ENCODE measurements around the gene DFFB.
"Not testable (repeated sequence)": the region's sequence is repeated elsewhere in the genome, so short reads cannot be mapped to it uniquely, and the experiment has no call there.

DFFB gene, protein sequence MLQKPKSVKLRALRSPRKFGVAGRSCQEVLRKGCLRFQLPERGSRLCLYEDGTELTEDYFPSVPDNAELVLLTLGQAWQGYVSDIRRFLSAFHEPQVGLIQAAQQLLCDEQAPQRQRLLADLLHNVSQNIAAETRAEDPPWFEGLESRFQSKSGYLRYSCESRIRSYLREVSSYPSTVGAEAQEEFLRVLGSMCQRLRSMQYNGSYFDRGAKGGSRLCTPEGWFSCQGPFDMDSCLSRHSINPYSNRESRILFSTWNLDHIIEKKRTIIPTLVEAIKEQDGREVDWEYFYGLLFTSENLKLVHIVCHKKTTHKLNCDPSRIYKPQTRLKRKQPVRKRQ

DNA sequence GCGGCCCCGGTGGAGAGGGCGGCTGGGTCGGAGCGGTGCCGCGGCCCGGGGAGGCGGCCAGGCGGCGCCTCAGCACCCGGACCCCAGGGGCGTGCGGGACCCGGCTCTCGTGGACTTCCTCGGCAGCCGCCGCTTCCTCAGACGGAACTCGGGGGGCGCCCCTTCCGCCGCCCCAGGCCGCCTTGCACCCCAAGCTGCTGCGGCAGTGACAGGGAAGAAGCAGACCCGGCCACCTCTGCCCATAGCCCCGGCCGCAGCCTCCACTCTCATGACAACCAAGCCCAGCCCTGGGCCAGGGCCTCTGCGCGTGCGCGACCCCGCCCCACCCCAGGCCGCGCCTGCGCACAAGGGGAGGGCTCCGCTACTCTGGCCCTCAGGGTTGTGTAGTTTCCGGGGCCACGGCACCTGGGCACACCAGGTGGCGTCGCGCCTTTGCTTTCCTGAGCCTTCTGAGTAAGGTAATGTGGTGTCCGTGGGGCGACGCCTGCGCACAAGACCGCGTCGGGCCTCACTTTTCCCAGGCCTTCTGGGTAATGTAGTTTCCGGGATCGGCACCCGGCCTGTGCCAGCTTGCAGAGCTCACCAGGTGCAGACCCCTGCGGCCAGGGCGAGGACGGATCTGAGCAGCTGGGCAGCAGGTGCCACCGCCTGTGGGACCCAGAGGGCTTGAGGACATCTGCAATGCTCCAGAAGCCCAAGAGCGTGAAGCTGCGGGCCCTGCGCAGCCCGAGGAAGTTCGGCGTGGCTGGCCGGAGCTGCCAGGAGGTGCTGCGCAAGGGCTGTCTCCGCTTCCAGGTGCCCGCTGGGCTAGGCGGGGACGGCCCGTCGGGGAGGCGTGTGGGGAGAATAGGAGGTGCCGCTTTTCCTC, at the start of gene DFFB, which contains the start of gene CEP104:
TSS of gene DFFB (plus strand) at position 554 of the 868 bp plus-strand sequence. CDS start at position 682, 128 bp downstream.
TSS of gene CEP104 (minus strand) at position 289 of the 868 bp plus-strand sequence. CDS start 4,804 bp downstream, outside the sequence.
- DNase-seq (ENCODE audit: low read depth in 1 of 2, low spot score in 1 of 2) = peak; percentile 95 to 97

DNA sequence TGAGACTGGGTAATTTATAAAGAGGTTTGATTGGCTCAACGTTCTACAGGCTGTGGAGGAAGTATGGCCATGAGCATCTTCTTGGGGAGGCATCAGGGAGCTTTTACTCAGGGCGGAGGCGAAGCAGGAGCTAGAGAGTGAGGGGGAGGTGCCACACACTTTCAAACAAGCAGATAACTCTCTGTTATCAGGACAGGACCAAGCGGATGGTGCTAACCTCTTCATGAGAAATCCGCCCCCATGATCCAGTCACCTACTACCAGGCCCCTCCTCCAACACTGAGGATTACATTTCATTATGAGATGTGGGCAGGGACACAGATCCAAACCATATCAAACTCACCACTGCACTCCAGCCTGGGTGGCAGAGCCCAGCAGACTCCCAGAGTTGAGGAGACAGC, 49.5 kb upstream of the DFFB start:
- no peak for DNase-seq (ENCODE audit: low read depth in 1 of 2, low spot score in 1 of 2)

DNA sequence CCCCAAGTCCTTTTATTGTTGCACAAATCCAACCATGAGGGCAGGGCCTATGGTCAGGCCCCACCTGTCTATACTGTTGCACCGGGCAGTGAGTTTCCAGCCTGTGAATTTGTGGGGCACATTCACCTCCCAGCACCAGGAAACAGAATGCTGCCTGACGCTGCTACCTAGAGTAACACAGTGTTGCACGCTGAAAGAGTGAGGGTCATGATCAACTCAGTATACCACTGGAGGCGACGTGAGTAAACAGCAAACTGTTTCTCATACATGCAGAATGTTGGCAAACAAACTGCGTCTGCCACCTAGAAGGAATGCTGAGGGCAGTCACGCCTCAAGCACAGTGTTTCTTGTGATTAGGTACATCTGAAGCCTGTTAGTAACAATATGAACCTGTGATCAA, 47.6 kb upstream of the DFFB start:
- DNase-seq (ENCODE audit: low read depth in 1 of 2, low spot score in 1 of 2) = no peak

DNA sequence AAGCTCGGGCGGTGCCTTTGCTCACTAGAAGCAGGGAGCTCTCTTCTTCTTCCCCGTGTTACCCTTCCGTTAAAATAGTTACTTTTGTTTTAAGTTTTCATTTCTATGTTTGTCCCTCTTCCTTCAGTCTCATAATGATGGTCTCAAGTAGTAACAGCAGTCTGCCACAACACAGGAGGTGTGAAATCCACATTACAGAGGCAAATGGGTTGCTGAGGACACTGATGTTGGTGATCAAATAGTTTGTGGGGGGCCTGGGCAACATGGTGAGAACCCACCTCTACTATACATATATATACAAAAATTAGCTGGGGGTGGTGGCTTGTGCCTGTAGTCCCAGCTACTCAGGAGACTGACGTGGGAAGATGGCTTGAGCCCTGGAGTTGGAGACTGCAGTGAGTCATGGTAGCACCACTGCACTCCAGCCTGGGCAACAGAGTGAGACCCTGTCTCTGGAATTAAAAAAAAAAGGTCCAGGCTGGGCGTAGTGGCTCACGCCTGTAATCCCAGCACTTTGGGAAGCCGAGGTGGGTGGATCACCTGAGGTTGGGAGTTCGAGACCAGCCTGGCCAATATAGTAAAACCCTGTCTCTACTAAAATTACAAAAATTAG, 47.0 kb upstream of the DFFB start:
- not testable (repeated sequence) for DNase-seq (ENCODE audit: low read depth in 1 of 2, low spot score in 1 of 2)

DNA sequence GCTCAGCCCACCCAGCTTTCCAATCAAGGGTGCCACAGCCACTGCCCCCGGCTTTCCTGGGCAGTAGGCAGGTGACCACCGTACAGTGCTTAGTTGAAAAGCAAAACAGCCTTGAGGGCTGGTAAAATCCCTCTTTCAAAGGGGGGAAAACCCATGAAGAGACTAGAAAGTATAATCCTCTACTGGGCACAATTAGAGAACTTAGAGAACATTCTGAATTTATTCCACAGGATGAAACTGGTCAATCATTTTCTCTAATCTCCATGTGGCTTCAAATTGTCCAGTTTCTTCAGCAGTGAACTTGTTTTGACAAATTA, 45.7 kb upstream of the DFFB start:
- DNase-seq (ENCODE audit: low read depth in 1 of 2, low spot score in 1 of 2) = no peak

DNA sequence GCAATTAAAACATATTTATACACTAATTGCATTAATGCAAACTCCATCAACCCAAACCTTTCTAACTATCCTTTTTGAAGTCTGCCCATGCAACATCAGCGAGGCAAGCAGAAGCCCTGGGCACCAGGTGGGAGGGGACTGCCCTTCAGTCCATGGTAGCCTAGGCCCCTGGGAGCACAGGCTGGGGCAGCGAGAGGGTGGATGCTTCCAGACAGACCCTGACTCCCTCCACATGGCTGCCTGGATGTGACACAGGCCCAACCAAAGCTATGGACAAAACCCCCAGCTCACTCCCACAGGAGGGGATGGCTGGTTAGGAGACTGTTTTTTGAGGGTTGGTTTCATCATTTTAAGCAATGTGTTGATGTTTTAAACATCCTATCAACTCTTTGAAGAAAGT, 43.2 kb upstream of the DFFB start:
- no peak for DNase-seq (ENCODE audit: low read depth in 1 of 2, low spot score in 1 of 2)

DNA sequence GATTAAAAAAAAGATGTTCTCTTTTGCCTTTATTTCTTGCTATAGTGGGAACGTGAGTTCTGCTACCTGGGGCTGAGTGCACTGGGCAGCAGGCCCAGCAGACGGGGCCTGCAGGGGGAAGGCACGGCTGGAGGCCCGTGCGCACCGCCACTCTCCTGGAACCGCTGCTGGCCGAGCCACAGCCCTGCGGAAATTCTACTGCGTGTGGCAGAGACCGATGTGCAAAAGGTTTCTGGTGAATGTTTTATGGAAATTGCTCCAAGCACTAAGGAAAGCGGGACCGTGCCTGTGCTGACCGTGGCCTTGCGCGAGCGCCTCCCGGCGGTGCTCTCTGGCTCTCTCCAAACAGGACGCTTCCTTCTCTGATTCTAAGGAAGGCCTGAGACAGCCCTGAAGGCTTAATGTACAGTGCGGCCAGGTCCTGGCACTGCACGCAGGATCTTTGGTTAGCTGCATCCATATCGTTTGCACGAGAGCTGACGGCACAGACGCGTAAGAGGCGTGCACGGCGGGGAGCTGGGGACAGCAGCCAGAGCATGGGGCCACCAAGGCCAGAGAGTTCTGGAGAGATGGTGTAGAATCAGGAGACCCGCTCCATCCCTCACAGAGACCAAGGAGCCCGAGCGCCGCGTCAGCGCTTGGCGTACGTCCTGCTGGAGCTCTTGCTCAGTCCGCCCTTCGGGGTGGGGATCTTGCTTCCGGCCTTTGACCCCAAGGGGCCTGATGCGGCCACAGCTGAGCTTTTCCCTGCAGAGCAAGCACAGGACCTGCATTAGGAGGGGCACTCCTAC, 42.3 kb upstream of the DFFB start:
- no peak for DNase-seq (ENCODE audit: low read depth in 1 of 2, low spot score in 1 of 2)

DNA sequence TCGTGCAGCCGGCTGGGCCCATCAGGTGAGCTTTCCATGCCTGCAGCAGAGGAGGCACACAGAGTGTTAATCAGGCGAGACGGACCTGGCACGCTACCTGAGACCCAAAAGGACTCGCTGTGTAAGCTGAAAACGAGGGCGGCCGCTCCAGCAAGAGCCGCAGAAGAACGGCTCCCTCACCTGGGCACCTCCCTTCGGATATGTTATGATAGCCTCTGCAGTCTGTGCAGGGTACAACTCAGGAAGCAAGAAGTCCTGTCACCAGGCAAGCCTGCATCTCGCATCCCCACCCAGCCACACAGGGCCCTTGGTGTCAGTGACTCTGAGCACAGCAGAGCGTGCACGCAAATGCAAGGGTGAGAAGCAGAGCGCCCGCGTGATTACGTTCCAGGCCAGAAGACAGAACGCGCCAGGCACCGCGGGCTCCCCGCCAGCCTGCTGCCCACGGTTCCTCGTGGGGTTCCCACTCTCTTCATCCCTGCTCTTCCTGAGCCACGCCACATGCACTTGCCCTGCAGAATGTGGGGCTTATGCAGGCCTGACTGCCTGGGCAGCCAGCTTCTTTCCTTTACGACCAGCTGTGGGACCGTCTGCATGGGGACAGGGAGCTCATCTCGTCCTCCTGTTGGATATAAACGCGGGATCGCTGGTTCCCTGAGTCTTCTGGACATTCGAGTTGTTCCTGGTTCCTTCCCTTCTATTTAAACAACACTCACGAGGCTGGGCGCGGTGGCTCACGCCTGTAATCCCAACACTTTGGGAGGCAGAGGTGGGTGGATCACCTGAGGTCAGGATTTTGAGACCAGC, 40.7 kb upstream of the DFFB start:
- no peak for DNase-seq (ENCODE audit: low read depth in 1 of 2, low spot score in 1 of 2)

DNA sequence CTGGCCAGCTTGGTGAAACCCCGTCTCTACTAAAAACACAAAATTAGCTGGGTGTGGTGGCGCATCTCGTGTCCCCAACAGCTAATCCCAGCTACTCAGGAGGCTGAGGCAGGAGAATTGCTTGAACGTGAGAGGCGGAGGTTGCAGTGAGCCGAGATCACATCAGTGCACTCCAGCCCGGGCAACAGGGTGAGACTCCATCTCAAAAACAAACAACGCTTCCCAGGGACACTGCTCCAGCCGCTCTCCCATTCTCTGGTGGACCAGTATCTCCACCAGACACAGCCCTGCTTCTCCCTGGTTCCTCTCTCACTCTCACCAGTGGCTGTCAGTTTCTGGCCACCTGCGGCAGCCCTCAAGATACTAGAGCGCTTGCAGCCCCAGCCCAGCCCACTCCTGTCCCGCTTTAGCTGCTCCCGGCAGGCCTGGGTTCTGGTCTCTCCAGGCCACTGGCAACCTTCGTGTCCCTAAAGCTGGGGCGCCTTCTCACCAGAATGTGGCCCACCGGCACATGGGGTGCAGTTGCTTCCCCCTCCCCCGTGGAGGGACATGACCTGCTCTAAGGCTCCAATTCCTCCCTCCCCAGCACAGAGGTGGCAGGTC, 40.0 kb upstream of the DFFB start:
- DNase-seq (ENCODE audit: low read depth in 1 of 2, low spot score in 1 of 2) = no peak

DNA sequence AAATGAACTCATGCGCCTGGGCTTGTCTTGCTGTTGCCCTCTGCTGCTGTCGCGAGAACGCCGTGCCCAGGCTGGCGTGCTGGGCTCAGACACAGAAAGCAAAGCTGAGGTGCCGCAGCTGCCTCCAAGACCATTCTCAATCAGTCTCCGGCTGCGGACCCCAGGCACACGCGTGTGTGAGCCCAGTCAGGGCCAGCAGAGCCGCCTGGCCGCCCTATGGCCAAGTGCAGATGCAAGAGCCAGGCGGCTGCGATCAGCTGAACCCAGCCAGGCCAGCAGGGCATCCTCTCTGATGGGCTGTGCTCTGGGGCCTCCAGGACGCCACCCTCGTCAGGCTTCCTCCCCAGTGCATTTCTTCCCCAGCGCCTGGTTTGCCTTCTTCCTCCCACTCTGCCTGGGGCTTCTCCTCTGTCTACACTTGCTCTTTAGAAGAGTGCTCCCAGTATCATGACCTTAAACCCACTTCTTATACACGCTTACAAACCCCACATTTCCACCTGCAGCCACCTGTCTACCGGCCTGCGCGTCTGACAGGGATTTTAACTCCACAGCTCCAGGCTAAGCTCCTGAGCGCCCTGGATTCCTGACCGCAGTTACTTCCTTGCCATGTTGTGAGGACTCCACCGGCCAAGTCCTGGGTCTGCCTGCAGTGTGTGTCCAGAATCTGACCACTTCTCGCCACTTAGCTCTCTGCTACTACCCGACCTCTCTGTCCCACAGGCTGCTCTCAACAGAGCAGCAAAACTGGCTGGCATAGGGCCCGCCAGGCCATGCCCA, 39.3 kb upstream of the DFFB start:
- DNase-seq (ENCODE audit: low read depth in 1 of 2, low spot score in 1 of 2) = no peak

DNA sequence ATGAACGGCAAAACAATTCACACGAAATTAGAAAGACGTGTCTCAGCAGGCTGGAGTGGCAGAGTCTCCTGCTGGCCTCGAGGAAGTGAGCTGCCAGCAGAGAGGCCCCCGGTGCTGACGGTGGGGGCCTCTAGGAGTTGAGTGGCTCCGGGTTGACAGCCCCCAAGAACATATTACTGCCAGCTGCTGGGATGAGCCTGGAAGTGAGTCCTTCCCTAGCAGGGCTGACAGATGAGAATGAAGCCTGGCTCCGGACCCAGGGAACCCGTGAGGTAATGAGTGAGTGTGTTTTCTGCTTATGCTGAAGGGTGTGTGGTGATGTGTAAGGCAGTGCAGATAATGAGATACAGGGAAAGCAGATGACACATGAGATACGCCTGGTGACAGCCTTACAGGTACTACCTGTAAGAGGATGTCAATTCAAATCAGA, 37.5 kb upstream of the DFFB start:
- DNase-seq (ENCODE audit: low read depth in 1 of 2, low spot score in 1 of 2) = no peak

DNA sequence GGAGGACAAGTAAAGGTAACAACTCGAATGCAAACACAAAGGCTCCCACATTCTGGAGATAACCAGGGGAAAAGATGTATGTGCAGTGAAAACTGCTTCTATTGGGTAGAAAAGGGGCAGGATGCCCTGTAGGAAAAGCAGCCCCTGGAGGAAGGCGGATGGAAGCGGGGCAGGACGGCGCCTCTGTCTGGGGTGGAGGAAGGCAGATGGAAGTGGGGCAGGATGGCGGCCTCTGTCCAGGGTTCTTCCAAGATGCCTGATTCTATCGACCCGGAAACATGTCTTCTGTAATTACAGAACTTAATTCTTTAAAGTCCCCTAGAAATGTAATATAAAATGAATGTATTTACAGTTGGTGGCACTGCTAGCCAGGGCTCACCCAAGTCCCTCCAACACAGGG, 37.0 kb upstream of the DFFB start:
- no peak for DNase-seq (ENCODE audit: low read depth in 1 of 2, low spot score in 1 of 2)

DNA sequence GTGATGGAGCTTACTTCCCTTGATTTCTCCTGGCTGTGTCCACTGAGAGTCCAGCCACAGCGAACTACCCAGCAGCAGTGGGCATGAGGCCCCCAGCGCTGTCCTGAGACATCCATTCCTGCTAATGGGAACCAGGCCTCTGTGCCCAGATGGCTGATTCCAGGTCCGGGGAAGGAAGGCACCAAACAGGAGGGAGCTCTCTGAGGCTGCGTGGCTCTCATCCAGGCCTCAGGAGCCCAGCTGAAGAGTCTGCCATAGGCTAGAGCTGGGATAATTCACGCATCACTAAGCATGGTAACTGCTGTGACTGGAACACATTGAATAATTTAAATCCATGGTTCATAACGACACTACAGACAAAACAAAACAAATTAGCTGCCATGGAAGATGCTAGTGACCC, 36.3 kb upstream of the DFFB start:
- no peak for DNase-seq (ENCODE audit: low read depth in 1 of 2, low spot score in 1 of 2)

DNA sequence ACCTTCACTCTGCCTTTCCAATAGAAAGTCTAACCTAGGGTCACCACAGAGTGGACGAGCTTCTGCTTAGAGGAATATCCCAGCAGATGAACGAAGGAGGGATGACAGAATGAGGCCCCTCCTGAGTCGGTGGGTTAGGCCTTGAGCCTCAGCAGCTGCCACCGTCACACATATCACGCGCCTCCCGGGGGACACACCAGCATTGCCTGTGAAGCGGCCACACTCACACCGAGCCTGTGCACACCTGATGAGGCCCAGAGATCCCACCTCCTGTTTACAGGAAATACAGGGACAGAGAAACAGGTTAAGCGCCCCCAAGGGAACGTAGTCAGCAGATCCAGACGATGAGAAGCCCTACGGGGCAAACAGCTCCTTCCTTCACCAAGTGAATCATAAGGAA, 35.8 kb upstream of the DFFB start:
- no peak for DNase-seq (ENCODE audit: low read depth in 1 of 2, low spot score in 1 of 2)

DNA sequence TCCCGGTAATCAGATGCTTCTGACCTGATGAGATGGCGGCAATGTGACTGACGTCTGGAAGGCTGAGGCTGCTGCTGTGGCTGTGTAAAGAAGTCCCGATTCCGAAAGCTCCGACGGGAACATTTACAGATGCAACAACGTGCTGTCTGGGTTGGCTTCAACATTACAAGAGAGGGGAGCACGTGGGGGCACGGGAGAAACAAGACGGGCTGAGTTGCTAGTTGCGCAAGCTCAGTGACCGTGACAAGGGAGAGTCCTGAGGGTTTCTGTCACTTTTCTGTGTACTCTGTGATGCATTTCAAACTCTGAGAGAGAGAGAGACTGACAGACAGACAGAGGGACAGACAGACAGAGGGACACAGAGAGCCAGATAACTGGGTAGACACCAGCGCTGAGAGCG, 35.4 kb upstream of the DFFB start:
- DNase-seq (ENCODE audit: low read depth in 1 of 2, low spot score in 1 of 2) = no peak

DNA sequence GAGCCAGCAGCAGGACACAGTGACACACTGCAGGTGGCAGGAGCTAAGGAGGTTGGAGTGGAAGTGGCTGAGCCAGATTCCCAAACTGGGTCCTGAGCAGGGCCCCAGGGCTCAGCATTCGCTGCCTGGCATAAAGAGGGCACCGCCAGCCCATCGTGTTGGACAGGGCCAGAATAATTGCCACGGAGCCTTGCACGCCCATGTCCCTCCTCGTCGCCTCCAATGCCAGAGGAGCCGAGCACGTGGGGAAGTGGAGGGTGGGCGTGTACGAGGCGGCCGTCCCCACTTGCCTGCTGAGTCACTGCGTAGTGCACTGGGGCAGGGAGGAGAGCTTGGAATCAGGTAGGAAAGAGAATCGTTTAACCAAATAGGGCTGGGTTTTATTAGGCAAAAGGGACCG, 34.9 kb upstream of the DFFB start:
- no peak for DNase-seq (ENCODE audit: low read depth in 1 of 2, low spot score in 1 of 2)

DNA sequence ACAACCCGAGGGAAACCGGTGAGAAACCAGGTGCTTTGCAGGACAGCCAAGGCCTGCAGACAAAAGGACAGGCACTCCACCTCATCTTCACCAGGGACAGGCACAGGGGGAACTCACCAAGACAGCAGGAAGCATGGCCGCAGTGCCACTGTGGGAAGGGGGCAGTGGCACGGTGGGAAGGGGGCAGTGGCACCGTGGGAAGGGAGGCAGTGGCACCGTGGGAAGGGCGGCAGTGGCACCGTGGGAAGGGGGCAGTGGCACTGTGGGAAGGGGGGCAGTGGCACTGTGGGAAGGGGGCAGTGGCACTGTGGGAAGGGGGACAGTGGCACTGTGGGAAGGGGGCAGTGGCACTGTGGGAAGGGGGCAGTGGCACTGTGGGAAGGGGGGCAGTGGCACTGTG, 32.6 kb upstream of the DFFB start:
- DNase-seq (ENCODE audit: low read depth in 1 of 2, low spot score in 1 of 2) = no peak

DNA sequence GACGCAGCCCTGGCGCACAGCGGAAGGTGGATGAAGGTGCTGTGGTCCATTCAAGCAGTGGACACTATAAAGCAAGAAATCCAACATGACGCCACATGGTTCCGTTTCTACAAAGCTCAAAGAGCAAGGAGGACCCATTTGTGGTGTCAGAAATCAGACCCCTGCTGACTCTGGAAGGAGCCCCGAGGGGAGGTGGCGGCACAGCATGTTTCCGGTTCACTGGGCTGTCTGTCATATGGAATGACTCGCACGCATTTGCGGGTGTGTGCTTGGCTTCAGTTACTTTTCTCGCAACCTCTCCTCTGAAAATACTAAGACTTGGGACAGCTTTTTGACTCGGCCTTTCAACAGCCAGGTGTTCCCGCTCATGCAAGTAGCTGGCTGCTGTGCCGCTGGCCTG, 31.9 kb upstream of the DFFB start:
- DNase-seq (ENCODE audit: low read depth in 1 of 2, low spot score in 1 of 2) = no peak

DNA sequence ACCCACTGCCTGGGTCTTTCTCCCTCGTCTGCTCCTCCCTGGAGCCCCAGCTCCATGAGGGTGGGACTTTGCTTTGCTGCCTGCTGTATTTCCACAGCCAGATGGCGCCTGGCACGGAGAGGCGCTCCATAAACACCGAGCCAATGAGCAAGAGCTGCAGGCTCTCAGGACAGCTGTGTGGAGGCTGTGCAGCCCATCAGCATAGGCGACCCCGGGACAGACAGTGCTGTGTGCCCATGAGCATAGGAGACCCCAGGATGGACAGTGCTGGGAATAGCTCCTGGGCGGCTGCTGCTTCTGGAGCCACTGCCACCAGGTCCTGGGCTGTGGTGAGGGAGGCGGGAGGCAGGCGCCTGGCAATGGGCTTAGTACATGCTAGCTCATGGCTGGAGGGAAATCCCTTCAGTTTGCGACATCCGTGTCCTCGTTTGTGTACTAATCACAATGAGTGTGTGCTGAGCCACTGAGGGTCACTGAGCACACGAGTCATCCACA, 29.4 kb upstream of the DFFB start:
- DNase-seq (ENCODE audit: low read depth in 1 of 2, low spot score in 1 of 2) = no peak
